Mucosa of descending colon (tissue), 3 donors: ENCODE data around the gene AGL. TPM values are rescaled to one million over a fixed set of nuclear protein-coding genes. Genes with fewer than 3 reads are reported as not detected.
"Not testable (repeated sequence)": the region's sequence is repeated elsewhere in the genome, so short reads cannot be mapped to it uniquely, and the experiment has no call there.

Source experiments
- ATAC-seq: fragments of 200-7000 bp; cut with Tn5 transposase; one replicate; pipeline ENCODE4 v1.9.1; 2020; ENCODE audit warnings: mild to moderate bottlenecking, moderate library complexity
- DNase-seq, 3 donors: peaks; one replicate each; pipeline ENCODE4 v3.0.0-alpha.2; 2020
- H3K36me3 ChIP-seq: fragments of 200-600 bp; one replicate; pipeline ENCODE4 v1.8.0; 2021; ENCODE audit warnings: low read depth, mild to moderate bottlenecking
- H3K4me1 ChIP-seq: fragments of 200-600 bp; one replicate; pipeline ENCODE4 v1.8.0; 2021; ENCODE audit warnings: low read depth, mild to moderate bottlenecking
- H3K4me3 ChIP-seq: fragments of 200-600 bp; one replicate; pipeline ENCODE4 v1.8.0; 2021; ENCODE audit warnings: mild to moderate bottlenecking
- H3K9me3 ChIP-seq: fragments of 200-600 bp; one replicate; pipeline ENCODE4 v1.8.0; 2021; ENCODE audit warnings: mild to moderate bottlenecking
- CTCF ChIP-seq: fragments of 200-600 bp; IDR thresholded peaks from one replicate; pipeline ENCODE4 v1.8.0; 2022; ENCODE audit warnings: antibody characterized with exemption, mild to moderate bottlenecking
- intact Hi-C, 2 donors: fragments of 100-400 bp; cut with DNase I in 1 of 2; cut with micrococcal nuclease in 1 of 2; formaldehyde crosslinking; loops; one replicate each; pipeline versions ENCODE4 v1.11.0 to v1.11.1; 2022; cut with DNase I, micrococcal nuclease
- total RNA-seq, 3 donors: library from RNA; stranded (reverse); fragmentation: NEBNext Ultra II Directional in 2 of 3; extraction: Animal tissue kit (Norgen Biotek cat#: 25700) in 2 of 3; gene quantifications; one replicate each; pipeline versions ENCODE4 v1.2.1 to v1.2.4, GENCODE V29; 2021 to 2023
- donor health status: DM: no; HTN: no; CAD: no; lungs with moderate emphysema.
- donor health status: DM: no; HTN: no; CAD: no.
- donor health status: DM: no; HTN: yes; CAD: no.

The AGL gene
- total RNA-seq, 3 donors from 2014 or later, result 24.6 to 28.2 (median 27.5) TPM

- Histone ChIP-seq H3K4me3 (peak within 1 kb of the TSS; percentile 85), H3K9me3 (no peaks in the 10 kb centered on the region), H3K4me1 (peaks cover 45% of the 10 kb centered on the region), H3K36me3 (no peaks in the 10 kb centered on the region)
- DNase-seq (peak; percentile 85 to 91 (median 91)), ATAC-seq (peak; percentile 91)
- TF ChIP-seq CTCF, result no peak
- intact Hi-C loops, result loop anchor here in 1 of 2 donors (5.0 kb wide), 1 partner anchor 67 kb away; a partner anchor contains a TSS
Observed at GRCh38 chr1:99969729-99970621, 119.8 kb downstream of the AGL start, which contains the start of gene SLC35A3. Gene SLC35A3, plus strand, starts transcription at chr1:99969996. Its CDS starts 23,559 bp downstream, at chr1:99993555.

GRCh38 chr1:99970713-99971255 lies 120.6 kb downstream of the AGL start:
- no peak for ATAC-seq
- no peak for TF ChIP-seq CTCF
- Histone ChIP-seq H3K4me3 (peak overlapping the region; percentile 85), H3K36me3 (no peaks in the 10 kb centered on the region), H3K9me3 (no peaks in the 10 kb centered on the region), H3K4me1 (peaks cover 48% of the 10 kb centered on the region)
- DNase-seq, result peak in 1 of 3 donors; percentile 62
- intact Hi-C loops, result loop anchor here in 1 of 2 donors (5.0 kb wide), 1 partner anchor 67 kb away; a partner anchor contains a TSS

- H3K4me3 ChIP-seq, result not testable (repeated sequence)
- H3K4me1 ChIP-seq, result peaks cover 51% of the 10 kb centered on the region
Observed at GRCh38 chr1:99972066-99972465, 121.9 kb downstream of the AGL start.

More at GRCh38 chr1:99972066-99972465, 121.9 kb downstream of the AGL start:
- not testable (repeated sequence) for H3K9me3 ChIP-seq, H3K36me3 ChIP-seq, ATAC-seq, DNase-seq
- intact Hi-C loops, result loop anchor here in 1 of 2 donors (5.0 kb wide), 1 partner anchor 65 kb away; a partner anchor contains a TSS

Other genes starting within 250 kb of the AGL start
- gene PALMD, start 204.2 kb upstream of the AGL start, total RNA-seq, result 1 to 10 TPM; 1.6 to 4.4 (median 4.3) TPM
- 10 to 100 TPM in 2 of 3 donors, 1 to 10 TPM in 1; 8.4 to 38.0 (median 17.6) TPM for gene FRRS1, start 83.7 kb upstream of the AGL start, total RNA-seq
- gene SLC35A3, start 119.6 kb downstream of the AGL start, total RNA-seq, result 100 to 1,000 TPM in 2 of 3 donors, 10 to 100 TPM in 1; 86.2 to 205 (median 159) TPM